OCI-LY1 (cell line): ENCODE measurements around the gene CRYM.

Experiments used
- H2AFZ ChIP-seq: fragments of 200-600 bp; sonication (generic), shearing (Covaris generic); 2 replicates; pipeline ENCODE4 v1.6.0; 2014; ENCODE audit warnings: antibody characterized with exemption, mild to moderate bottlenecking, low read length
- H3F3A ChIP-seq: fragments of 200-600 bp; sonication (generic), shearing (Covaris generic); 2 replicates; pipeline ENCODE4 v1.6.0; 2014; ENCODE audit warnings: mild to moderate bottlenecking, antibody characterized with exemption, low read length, moderate library complexity; ENCODE audit not compliant: insufficient read depth
- H3K27ac ChIP-seq: fragments of 200-600 bp; sonication (generic); 2 replicates; pipeline ENCODE4 v1.5.1; 2014; ENCODE audit warnings: low read length, mixed run types, mild to moderate bottlenecking, low read depth; ENCODE audit not compliant: poor library complexity, severe bottlenecking
- H3K27me3 ChIP-seq: fragments of 200-600 bp; sonication (generic); 2 replicates; pipeline ENCODE4 v1.6.0; 2014; ENCODE audit warnings: antibody characterized with exemption, mild to moderate bottlenecking, low read length, moderate library complexity; ENCODE audit not compliant: insufficient read depth
- H3K36me3 ChIP-seq: fragments of 200-600 bp; sonication (generic); 2 replicates; pipeline ENCODE4 v1.6.1; 2014; ENCODE audit warnings: mild to moderate bottlenecking, antibody characterized with exemption, low read length, moderate library complexity, mixed read lengths; ENCODE audit not compliant: insufficient read depth
- H3K4me1 ChIP-seq: fragments of 200-600 bp; sonication (generic); 2 replicates; pipeline ENCODE4 v1.5.1; 2014; ENCODE audit warnings: mild to moderate bottlenecking, low read length, moderate library complexity; ENCODE audit not compliant: insufficient read depth, severe bottlenecking
- H3K4me2 ChIP-seq: fragments of 200-600 bp; sonication (generic), shearing (Covaris generic); 2 replicates; pipeline ENCODE4 v1.6.1; 2014; ENCODE audit warnings: low read length
- H3K4me3 ChIP-seq: fragments of 200-600 bp; sonication (generic); 2 replicates; pipeline ENCODE4 v1.5.1; 2014; ENCODE audit warnings: low read length, low read depth, mild to moderate bottlenecking, mixed read lengths; ENCODE audit not compliant: poor library complexity, severe bottlenecking
- H3K79me2 ChIP-seq: fragments of 200-600 bp; shearing (Covaris generic); 2 replicates; pipeline ENCODE4 v1.6.1; 2016; ENCODE audit warnings: mixed run types, low read length, mixed read lengths; ENCODE audit not compliant: insufficient read depth
- H3K9ac ChIP-seq: fragments of 200-600 bp; sonication (generic), shearing (Covaris generic); 2 replicates; pipeline ENCODE4 v1.6.1; 2014; ENCODE audit warnings: mild to moderate bottlenecking, low read length, mixed read lengths
- H3K9me2 ChIP-seq: fragments of 200-600 bp; sonication (generic), shearing (Covaris generic); 2 replicates; pipeline ENCODE4 v1.6.1; 2014; ENCODE audit warnings: low read depth, mild to moderate bottlenecking, low read length, mixed read lengths
- H3K9me3 ChIP-seq: fragments of 200-600 bp; shearing (Covaris generic); 2 replicates; pipeline ENCODE4 v1.6.1; 2014; ENCODE audit warnings: low read length, mixed read lengths
- H4K20me1 ChIP-seq: fragments of 200-600 bp; sonication (generic), shearing (Covaris generic); 2 replicates; pipeline ENCODE4 v1.6.0; 2016; ENCODE audit warnings: mild to moderate bottlenecking, low read length; ENCODE audit not compliant: insufficient read depth
- CTCF ChIP-seq: fragments of 200-600 bp; sonication (generic), shearing (Covaris generic); IDR thresholded peaks from 2 replicates; pipeline ENCODE4 v1.5.1; 2017; ENCODE audit warnings: mild to moderate bottlenecking, antibody characterized with exemption, low read length, moderate library complexity, mixed read lengths
- EZH2 ChIP-seq: fragments of 200-600 bp; sonication (generic), shearing (Covaris generic); IDR thresholded peaks from 2 replicates; pipeline ENCODE4 v1.8.0; 2017; ENCODE audit warnings: borderline replicate concordance, mixed run types, mild to moderate bottlenecking, antibody characterized with exemption, low read length, moderate library complexity, mixed read lengths

The CRYM gene

GRCh38 chr16:21281698-21282389 lies 3.8 kb upstream of the CRYM start:
- H3K27me3 ChIP-seq, result peaks cover 8% of the 10 kb centered on the region; the same call in 1 of the 2 replicates
- no peak overlapping the region for H2AFZ ChIP-seq

DNA sequence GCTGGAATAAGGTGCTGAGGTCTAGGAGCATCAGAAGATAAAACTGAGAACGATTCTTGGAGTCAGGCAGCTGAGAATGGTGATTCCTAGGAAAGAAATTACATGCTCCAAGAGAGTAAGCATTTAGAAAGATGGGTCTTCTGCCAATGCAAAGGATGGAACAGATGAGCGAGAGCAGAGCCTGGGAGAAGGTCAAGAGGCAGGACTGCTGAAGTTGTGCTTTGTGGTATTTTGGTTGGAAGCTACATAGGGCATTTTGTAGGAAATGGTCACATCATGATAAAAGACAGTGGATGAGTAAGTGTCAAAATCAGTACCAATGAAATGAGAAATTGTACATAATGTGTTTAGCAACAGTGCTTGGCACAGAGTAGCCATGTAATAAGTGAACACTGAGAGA lies 1.4 kb upstream of the CRYM start:
- TF ChIP-seq EZH2, result no peak
- TF ChIP-seq CTCF, result no peak
- Histone ChIP-seq H3K9me3 (no peaks in the 10 kb centered on the region), H3K4me1 (peaks cover 29% of the 10 kb centered on the region), H3K9me2 (no peaks in the 10 kb centered on the region), H4K20me1 (no peaks in the 10 kb centered on the region), H3K4me3 (no peak overlapping the region), H2AFZ (no peak overlapping the region), H3K27me3 (peaks cover 8% of the 10 kb centered on the region; the same call in 1 of the 2 replicates), H3K79me2 (no peaks in the 10 kb centered on the region), H3F3A (no peaks in the 10 kb centered on the region), H3K9ac (no peak overlapping the region), H3K36me3 (no peaks in the 10 kb centered on the region), H3K27ac (no peak overlapping the region), H3K4me2 (no peak overlapping the region)

More at GRCh38 chr16:21281698-21282389, 3.8 kb upstream of the CRYM start:
- TF ChIP-seq CTCF (no peak), EZH2 (no peak)
- no peaks in the 10 kb centered on the region for H3K79me2 ChIP-seq
- no peak overlapping the region for H3K27ac ChIP-seq
- H3K4me2 ChIP-seq, result no peak overlapping the region
- H3K4me3 ChIP-seq, result no peak overlapping the region
- no peak overlapping the region for H3K9ac ChIP-seq
- no peaks in the 10 kb centered on the region for H3K9me3 ChIP-seq
- no peaks in the 10 kb centered on the region for H3F3A ChIP-seq
- H3K9me2 ChIP-seq, result no peaks in the 10 kb centered on the region
- H3K4me1 ChIP-seq, result peaks cover 18% of the 10 kb centered on the region
- no peaks in the 10 kb centered on the region for H3K36me3 ChIP-seq
- H4K20me1 ChIP-seq, result no peaks in the 10 kb centered on the region

- no peak overlapping the region for H3K27ac ChIP-seq
- no peak overlapping the region for H3K9ac ChIP-seq
- peak overlapping the region; percentile 58 for H3K4me3 ChIP-seq
- H3K4me1 ChIP-seq, result peaks cover 29% of the 10 kb centered on the region
- H3F3A ChIP-seq, result no peaks in the 10 kb centered on the region
- peak overlapping the region; percentile 80 for H3K4me2 ChIP-seq
- no peaks in the 10 kb centered on the region for H4K20me1 ChIP-seq
- no peaks in the 10 kb centered on the region for H3K36me3 ChIP-seq
- no peaks in the 10 kb centered on the region for H3K79me2 ChIP-seq
- TF ChIP-seq EZH2 (no peak), CTCF (peak; percentile 26; the same call in 1 of the 2 replicates)
- H3K27me3 ChIP-seq, result peaks cover 8% of the 10 kb centered on the region; the same call in 1 of the 2 replicates
- H3K9me2 ChIP-seq, result no peaks in the 10 kb centered on the region
- H2AFZ ChIP-seq, result no peak overlapping the region
- H3K9me3 ChIP-seq, result no peaks in the 10 kb centered on the region
Measured at GRCh38 chr16:21277045-21277926, 804 bp downstream of the CRYM start.
